Stimulated activated CD8-positive, alpha-beta memory T cell treated with anti-CD3 and anti-CD28 coated beads, Interleukin-4, amount 100 ng/mL, for 24 hours (primary cell): ENCODE results near the gene RNF146.
"Not testable (repeated sequence)": the region's sequence is repeated elsewhere in the genome, so short reads cannot be mapped to it uniquely, and the experiment has no call there.

Source experiments
- DNase-seq: peaks from one replicate; pipeline ENCODE4 v3.0.0-alpha.2; 2020; ENCODE audit warnings: low read depth

The RNF146 gene

DNA sequence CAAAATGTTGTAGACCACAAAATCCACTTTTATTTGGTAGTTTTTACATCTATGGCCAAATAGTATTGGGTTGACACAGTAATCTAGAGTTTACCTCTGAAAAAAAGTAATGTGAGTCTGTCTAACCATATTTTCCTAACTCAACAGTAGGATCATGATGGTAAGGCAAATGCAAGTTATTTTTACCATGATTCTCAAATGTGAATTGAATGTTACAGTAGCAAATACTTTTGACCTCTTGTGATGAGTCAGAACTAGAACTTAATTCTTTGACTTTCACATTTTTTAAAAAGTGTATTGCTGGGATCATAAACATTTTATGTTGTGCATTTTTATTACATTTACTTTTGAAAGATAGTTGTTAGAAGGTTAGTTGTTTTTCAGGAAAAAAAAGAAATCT lies 22.0 kb downstream of the RNF146 start:
- DNase-seq = no peak

GRCh38 chr6:127289934-127290333 lies 23.3 kb downstream of the RNF146 start:
- DNase-seq = no peak

DNA sequence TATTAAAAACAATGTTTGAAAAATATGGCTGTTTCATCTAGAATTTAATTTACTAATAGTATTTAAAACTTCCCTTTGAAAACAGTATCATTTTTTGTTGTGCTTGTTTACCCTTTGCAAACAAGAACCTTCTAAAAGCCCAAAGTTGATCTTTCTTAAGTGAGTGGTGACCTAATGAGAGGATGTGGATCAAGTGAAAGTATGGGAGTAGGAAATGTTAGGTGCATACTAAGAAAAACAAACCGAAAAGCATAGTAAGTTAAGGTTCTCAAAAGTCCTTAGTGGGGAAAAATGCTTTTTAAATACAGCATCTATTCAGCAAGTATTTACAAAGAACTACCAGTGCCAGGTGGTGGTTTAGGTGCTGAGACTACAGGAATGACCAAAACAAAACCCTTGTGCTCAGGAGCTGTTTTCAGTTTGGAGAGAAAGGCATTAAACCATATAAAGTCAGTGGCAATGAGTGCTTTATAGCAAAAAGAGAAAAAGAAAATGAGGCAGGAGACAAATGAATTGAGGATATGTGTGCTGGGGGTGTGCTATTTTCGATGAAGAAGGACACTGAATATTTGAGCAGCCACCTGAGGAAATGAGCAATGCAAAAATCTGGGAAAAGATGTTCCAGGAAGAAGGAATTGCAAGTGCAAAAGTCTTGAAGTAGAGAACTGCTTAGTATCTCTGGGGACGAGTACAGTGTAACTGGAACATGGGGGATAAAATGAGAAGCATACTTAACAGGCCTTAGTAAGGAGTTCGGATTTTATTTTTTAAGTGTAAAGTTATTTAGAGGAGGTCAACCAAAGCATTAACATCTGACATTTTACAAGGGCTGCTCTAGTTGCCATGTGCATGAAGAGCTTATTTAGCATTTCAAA lies 24.0 kb downstream of the RNF146 start:
- no peak for DNase-seq

DNA sequence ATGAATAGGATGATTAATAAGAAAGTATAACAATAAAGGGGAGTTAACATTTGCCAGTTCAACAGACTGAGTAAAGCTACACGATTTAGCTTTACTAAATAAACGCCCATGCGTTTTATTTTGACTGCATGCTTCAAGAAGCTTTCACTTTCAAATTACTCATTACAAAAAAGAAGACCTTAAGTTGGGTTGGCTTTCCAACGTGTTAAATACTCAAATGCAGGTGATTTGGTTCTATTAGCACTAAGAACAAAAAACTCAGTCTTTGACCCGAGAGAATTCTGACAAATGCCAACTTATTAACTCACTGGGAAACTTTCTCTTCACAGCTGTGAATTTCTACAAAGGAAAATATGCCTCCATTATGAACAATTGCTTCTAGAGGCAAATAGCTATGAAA lies 24.8 kb downstream of the RNF146 start:
- DNase-seq = no peak

DNA sequence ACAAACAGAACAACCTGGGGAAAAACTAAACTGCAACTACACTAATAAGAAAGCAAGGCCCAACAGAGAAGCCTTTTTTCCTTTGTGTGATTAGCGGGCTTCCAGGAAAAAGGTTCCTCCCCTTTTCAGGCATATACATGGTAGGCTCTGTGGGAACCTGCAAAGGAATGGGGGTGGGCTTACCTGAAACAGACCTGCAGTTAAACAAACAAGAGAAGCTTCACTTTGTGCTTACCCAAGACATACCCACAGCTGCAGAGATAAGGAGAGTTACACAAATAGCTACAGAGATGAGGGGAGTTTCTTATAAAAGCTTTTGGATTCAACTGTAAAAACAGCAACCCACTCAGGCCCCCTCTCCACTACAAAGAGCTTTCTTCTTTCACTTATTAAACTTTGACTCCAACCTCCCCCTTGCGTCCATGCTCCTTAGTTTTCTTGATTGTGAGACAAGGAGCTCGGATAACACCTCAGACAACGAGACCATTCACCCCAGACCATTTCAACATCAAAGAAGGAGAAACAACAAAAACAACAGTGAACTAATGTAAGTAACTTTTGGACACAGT lies 30.9 kb downstream of the RNF146 start:
- DNase-seq = no peak

- DNase-seq = no peak
Observed at GRCh38 chr6:127298475-127298874, 31.8 kb downstream of the RNF146 start.

DNA sequence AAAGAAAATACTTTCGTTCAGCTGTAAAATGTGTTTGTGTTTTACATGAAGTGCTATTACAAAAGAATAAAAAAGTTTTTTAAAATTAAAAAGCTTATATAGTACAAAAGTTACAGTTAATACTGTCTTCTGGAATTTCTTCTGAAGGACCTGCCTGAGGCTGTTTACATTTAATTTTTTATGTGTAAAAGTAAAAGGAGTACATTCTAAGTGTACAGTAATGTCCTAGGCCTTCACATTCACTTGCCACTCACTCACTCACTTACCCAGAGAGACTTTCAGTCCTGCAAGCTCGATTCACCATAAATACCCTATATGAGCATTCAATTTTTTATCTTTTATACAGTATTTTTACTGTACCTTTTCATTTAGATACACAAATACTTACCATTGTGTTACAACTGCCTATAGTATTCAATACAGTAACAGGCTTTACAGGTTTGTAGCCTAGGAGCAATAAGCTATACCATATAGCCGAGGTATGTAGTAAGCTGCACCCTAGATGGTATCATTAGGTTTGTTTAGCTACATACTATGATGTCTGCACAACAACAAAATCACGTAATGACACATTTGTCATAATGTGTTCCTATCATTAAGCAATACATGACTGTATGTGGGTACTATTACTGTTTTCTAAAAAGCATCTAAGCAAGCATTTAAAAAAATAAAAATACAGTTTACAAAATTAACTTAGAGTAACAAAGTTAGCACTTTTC lies 33.0 kb downstream of the RNF146 start:
- no peak for DNase-seq

- DNase-seq = no peak
Observed at GRCh38 chr6:127300411-127300810, 33.7 kb downstream of the RNF146 start.

- no peak for DNase-seq
Observed at GRCh38 chr6:127301199-127301700, 34.6 kb downstream of the RNF146 start.

DNA sequence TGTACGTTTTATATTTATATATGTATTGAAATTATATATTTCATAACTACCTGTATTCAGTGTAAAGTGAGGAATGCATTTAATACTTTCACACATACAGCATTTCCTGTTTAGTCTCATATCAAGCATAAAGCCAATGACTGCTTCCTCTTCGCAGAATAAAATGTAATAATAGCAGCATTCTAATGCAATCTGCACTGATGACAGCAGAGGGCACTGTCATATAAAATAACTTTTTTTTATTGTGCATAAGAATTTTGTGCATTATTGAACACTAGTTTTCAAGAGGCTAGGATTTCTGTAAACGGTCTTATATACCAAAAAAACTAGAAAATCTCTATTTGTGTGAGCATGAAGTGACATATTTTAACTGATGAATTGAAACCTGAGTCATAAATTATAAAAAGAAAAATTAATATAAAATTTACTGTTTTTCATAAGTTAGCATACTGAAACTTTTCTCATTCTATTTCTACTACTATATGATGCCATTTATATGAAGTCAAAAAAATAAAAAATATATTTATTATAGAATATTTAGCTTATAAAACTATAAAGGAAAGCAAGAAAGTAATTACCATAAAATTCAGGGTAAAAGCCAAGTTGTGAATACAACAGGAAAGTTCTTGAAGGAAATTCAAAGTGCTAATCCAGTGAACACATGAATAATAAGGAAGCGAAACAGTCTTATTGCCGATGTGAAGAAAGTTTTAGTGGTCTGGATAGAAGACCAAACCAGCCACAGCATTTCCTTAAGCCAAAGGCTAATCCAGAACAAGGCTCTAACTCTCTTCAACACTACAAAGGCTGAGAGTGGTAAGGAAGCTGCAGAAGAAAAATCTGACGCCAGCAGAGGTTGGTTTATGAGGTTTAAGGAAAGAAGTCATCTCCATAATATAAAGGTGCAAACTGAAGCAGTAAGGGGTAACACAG lies 36.3 kb downstream of the RNF146 start:
- no peak for DNase-seq

DNA sequence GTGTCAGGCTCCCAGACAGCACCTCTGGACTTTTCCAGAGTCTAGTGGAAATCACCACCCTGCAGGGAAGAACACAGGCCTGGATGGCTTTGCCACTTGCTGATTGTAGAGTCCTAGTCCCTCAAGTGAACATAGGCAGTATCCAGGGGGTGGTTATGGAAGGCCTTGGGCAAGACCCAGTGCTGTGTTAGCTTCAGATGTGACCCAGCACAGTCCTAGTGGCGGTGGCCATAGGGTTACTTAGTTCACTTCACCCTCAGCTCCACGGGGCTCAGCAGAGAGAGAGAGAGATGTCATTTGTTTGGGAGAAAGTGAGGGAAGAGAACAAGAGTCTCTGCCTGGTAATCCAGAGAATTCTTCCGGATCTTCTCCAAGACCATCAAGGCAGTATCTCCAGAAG lies 37.3 kb downstream of the RNF146 start:
- DNase-seq = no peak

GRCh38 chr6:127305741-127306140 lies 39.1 kb downstream of the RNF146 start:
- DNase-seq = no peak

DNA sequence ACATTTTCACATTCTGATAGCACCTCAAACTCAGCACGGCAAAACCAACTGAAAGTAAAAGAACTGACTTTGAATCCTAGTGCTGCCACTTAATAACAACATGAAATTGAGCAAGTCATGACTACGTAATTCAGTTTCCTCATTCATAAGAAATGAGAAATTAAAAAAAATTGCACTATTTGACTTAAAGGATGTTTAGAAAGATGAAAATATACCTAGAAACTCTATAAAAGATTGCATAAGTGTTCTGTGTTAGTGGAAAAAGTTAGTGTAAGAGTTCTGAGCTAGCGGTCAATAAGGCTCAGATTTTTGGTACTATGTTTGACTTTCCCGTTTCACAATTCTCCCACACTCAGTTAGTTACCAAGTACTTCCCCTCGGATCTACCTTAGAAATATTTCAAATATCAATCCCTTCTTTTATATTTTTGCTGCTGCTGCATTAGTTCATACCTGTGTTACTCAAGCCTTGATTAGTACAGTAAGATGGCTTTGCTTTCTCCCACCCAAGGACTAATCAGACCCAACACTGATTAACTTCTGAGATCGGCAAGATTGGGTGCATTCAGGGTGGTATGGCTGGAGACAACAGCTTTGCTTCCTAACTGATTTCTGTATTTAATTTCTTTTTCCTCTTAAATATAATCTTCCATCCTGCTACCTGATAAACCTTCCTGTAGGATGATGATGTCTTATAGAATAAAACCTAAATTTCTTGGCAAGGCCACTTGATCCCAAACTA lies 50.9 kb downstream of the RNF146 start:
- DNase-seq = no peak

- DNase-seq = no peak
Observed at GRCh38 chr6:127319686-127320085, 53.0 kb downstream of the RNF146 start.

- no peak for DNase-seq
Observed at GRCh38 chr6:127328043-127328609, 61.5 kb downstream of the RNF146 start.

DNA sequence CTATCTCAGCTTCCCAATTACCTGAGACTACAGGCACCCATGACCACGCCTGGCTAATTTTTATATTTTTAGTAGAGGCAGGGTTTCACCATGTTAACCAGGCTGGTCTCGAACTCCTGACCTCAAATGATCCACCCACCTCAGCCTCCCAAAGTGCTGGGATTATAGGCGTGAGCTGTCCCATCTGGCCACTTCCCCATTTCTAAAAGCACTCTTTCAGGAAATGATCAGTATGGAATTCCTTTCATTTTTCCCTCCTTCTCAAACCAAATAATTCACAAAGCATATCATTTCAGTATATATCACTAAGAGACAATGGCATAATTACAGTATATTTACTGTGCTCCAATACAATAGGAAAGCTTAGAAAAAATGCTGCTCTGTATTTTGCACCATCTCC lies 64.6 kb downstream of the RNF146 start:
- DNase-seq = not testable (repeated sequence)

DNA sequence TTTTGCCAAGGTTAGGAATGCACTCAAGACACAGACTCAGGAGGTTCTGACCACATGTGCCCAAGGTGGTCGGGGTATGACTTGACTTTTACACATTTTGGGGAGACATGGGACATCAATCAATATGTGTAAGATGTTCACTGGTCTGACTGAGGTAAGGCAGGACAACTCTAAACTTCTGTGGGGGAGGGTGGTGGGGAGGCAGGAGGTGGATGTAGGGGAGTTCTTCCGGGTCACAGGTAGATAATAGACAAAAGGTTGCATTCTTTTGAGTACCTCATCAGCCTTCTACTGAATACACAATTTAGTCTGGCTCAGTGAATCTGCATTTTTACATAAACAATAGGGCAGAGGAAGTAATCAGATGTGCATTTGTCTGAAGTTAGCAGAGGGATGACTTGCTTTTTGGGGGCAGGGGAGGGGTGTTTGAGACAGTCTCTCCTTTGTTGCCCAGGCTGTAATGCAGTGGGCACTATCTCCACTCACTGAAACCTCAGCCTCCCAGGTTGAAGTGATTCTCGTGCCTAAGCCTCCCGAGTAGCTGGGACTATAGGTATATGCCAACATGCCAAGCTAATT lies 65.8 kb downstream of the RNF146 start:
- DNase-seq = no peak
